HG02759 (cell line): ENCODE results near the gene PLA2G12B.
"Not testable (repeated sequence)": the region's sequence is repeated elsewhere in the genome, so short reads cannot be mapped to it uniquely, and the experiment has no call there.

ENCODE experiments used
- ATAC-seq: cut with Tn5 transposase; IDR thresholded peaks from one replicate; pipeline ENCODE4 v1.9.1; 2021; ENCODE audit warnings: mild to moderate bottlenecking, moderate library complexity; ENCODE audit not compliant: unreplicated experiment

PLA2G12B gene

GRCh38 chr10:72943498-72944234, 10.9 kb downstream of the PLA2G12B start:
- no peak for ATAC-seq

- no peak for ATAC-seq
Measured at GRCh38 chr10:72935361-72935760, 19.2 kb downstream of the PLA2G12B start.

- no peak for ATAC-seq
Measured at GRCh38 chr10:72932259-72933015, 22.2 kb downstream of the PLA2G12B start.

- ATAC-seq = no peak
Measured at GRCh38 chr10:72930276-72930675, 24.3 kb downstream of the PLA2G12B start.

GRCh38 chr10:72928798-72929197, 25.8 kb downstream of the PLA2G12B start:
- no peak for ATAC-seq

GRCh38 chr10:72927485-72927884, 27.1 kb downstream of the PLA2G12B start:
- ATAC-seq = no peak

GRCh38 chr10:72925951-72926465, 28.6 kb downstream of the PLA2G12B start:
- ATAC-seq = no peak

GRCh38 chr10:72924351-72924750, 30.3 kb downstream of the PLA2G12B start:
- ATAC-seq = no peak

- not testable (repeated sequence) for ATAC-seq
Measured at GRCh38 chr10:72921147-72921683, 33.4 kb downstream of the PLA2G12B start.

- no peak for ATAC-seq
Measured at GRCh38 chr10:72918352-72918751, 36.3 kb downstream of the PLA2G12B start.

GRCh38 chr10:72917803-72918332, 36.7 kb downstream of the PLA2G12B start:
- not testable (repeated sequence) for ATAC-seq

- ATAC-seq = not testable (repeated sequence)
Measured at GRCh38 chr10:72917201-72917600, 37.4 kb downstream of the PLA2G12B start.

- no peak for ATAC-seq
Measured at GRCh38 chr10:72913287-72913686, 41.3 kb downstream of the PLA2G12B start.

- ATAC-seq = no peak
Measured at GRCh38 chr10:72912736-72913135, 41.9 kb downstream of the PLA2G12B start.

- ATAC-seq = no peak
Measured at GRCh38 chr10:72911758-72912157, 42.8 kb downstream of the PLA2G12B start.

- no peak for ATAC-seq
Measured at GRCh38 chr10:72910705-72911104, 43.9 kb downstream of the PLA2G12B start.

GRCh38 chr10:72906446-72906845, 48.2 kb downstream of the PLA2G12B start:
- ATAC-seq = no peak

GRCh38 chr10:72904806-72905205, 49.8 kb downstream of the PLA2G12B start:
- ATAC-seq = no peak

- ATAC-seq = not testable (repeated sequence)
Measured at GRCh38 chr10:72903941-72904446, 50.6 kb downstream of the PLA2G12B start.

GRCh38 chr10:72899545-72899944, 55.1 kb downstream of the PLA2G12B start:
- ATAC-seq = no peak

- ATAC-seq = no peak
Measured at GRCh38 chr10:72898616-72899015, 56.0 kb downstream of the PLA2G12B start.
